Body of pancreas (tissue), 4 donors: ENCODE results near the gene GRHL3.

Source experiments
- CTCF ChIP-seq, 7 experiments: fragments of 450-650 bp in 4 of 7; fragments of 200-600 bp in 3 of 7; sonication (generic) in 3 of 7; IDR thresholded peaks; one replicate each; pipeline ENCODE4 v1.5.1; 2016 to 2019; ENCODE audit warnings: antibody characterized with exemption in 7 of 7
- POLR2A ChIP-seq, 3 donors: fragments of 450-650 bp; IDR thresholded peaks; one replicate each; pipeline ENCODE4 v1.6.1; 2016; ENCODE audit warnings: antibody characterized with exemption in 3 of 3, mild to moderate bottlenecking in 2 of 3

- TF ChIP-seq CTCF (IDR thresholded peaks at IDR 0.05) (no peak), POLR2A (IDR thresholded peaks at IDR 0.05) (no peak)
Measured at GRCh38 chr1:24292103-24292502, 27.1 kb upstream of the GRHL3 start.
